ENCODE data around the gene ARHGAP18. TPM values are rescaled to one million over a fixed set of nuclear protein-coding genes. Genes with fewer than 3 reads are reported as not detected.
A peak's percentile ranks its signal among the peaks of the same experiment; 100 is the strongest.

ARHGAP18 gene
- total and polyA plus RNA-seq, 12 donors = 2.2 to 15.4 (median 4.1) TPM

DNA sequence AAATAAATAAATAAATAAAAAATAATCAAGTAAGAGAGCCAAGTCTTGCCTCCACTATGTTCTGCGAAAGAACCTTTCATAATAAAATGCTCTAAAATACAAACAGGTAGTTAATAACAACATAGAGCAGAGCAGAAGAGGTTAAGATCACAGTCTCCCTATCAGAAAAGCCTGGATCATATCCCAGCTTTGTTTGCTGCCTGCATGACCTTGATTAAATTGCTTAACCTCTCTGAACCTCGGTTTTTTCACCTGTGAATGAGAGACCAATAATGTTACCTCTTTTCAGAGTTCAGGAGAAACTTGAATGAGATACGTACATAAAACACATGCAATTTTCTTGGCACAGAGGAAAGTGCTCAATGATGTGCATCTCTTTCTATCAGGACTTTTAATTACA lies 44.4 kb downstream of the ARHGAP18 start:
- peaks cover 0 to 61% (median 22%) of the 10 kb centered on the region in 9 donors for H3K4me1 ChIP-seq
- H3K27ac ChIP-seq = no peak overlapping the region
- WGBS, 2 donors = 67% methylated on average over 3 of the region's 3 CpGs
- H3K9me3 ChIP-seq = no peaks in the 10 kb centered on the region
- intact Hi-C loops (cut with DNase I) = loop anchor here in 1 of 10 donors (10.0 kb wide), 1 partner anchor 49 kb away; the partner anchor contains the start of gene ARHGAP18
- no peak for DNase-seq
- H3K27me3 ChIP-seq = no peaks in the 10 kb centered on the region
- H3K36me3 ChIP-seq = no peaks in the 10 kb centered on the region
- no peak for ATAC-seq
- TF ChIP-seq, protein P1, sequence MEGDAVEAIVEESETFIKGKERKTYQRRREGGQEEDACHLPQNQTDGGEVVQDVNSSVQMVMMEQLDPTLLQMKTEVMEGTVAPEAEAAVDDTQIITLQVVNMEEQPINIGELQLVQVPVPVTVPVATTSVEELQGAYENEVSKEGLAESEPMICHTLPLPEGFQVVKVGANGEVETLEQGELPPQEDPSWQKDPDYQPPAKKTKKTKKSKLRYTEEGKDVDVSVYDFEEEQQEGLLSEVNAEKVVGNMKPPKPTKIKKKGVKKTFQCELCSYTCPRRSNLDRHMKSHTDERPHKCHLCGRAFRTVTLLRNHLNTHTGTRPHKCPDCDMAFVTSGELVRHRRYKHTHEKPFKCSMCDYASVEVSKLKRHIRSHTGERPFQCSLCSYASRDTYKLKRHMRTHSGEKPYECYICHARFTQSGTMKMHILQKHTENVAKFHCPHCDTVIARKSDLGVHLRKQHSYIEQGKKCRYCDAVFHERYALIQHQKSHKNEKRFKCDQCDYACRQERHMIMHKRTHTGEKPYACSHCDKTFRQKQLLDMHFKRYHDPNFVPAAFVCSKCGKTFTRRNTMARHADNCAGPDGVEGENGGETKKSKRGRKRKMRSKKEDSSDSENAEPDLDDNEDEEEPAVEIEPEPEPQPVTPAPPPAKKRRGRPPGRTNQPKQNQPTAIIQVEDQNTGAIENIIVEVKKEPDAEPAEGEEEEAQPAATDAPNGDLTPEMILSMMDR (IDR thresholded peaks at IDR 0.05) = no peak
- H3K4me3 ChIP-seq = no peak overlapping the region

DNA sequence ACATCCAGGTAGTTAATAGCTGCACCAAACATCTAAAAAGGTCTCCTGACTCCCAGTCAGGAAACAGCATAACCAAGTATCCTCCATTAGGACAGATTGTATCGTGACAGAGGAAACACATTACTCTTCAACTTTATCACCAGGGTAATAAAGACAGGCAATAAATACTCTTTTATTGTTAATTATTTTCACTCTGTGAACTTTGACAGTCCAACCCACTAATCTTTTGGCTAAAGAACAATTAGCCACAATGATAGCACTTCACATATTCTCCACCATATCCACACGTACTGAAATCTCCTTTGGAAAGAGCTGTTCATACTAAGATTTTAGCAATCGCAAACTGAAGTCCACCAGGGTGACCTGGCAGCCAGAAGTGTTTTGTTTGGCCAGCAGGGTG lies 46.4 kb downstream of the ARHGAP18 start:
- H3K27me3 ChIP-seq = no peaks in the 10 kb centered on the region
- no peak for DNase-seq
- intact Hi-C loops (cut with DNase I) = loop anchor here in 1 of 10 donors (10.0 kb wide), 1 partner anchor 51 kb away; the partner anchor contains the start of gene ARHGAP18
- H3K9me3 ChIP-seq = no peaks in the 10 kb centered on the region
- H3K36me3 ChIP-seq = no peaks in the 10 kb centered on the region
- no peak overlapping the region for H3K4me3 ChIP-seq
- WGBS, 2 donors = 39 to 66% methylated on average over 3 of the region's 3 CpGs
- TF ChIP-seq, protein P1 (IDR thresholded peaks at IDR 0.05) = no peak
- no peak for ATAC-seq
- peak overlapping the region in 1 of 10 donors; percentile 45 for H3K27ac ChIP-seq
- H3K4me1 ChIP-seq = peaks cover 0 to 71% (median 25%) of the 10 kb centered on the region in 9 donors

DNA sequence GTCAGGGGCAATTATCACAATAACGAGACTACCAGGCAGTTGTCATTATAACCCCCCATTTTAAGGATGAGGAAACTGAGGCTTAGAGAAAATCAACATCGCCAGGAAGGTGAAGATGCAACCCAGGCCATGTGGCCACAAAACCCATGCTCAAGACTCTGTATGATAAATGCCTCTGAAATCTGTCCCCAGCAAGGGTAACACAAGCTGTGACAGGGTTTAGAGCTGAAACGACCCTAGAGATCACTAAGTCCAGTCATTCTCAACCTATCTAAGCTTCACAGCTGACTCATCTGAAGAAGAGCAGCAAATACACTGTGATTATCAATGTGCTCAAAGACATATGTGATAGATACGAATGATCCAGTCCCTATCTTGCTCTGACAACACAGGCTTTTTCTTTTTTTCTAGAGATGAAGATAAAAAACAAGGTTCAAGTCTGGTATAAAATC lies 47.0 kb downstream of the ARHGAP18 start:
- no peaks in the 10 kb centered on the region for H3K9me3 ChIP-seq
- TF ChIP-seq, protein P1 (IDR thresholded peaks at IDR 0.05) = no peak
- DNase-seq = no peak
- WGBS, 2 donors = 87 to 89% methylated on average over 4 of the region's 4 CpGs
- H3K36me3 ChIP-seq = no peaks in the 10 kb centered on the region
- H3K27me3 ChIP-seq = no peaks in the 10 kb centered on the region
- peaks cover 0 to 70% (median 25%) of the 10 kb centered on the region in 9 donors for H3K4me1 ChIP-seq
- intact Hi-C loops (cut with DNase I) = loop anchor here in 1 of 10 donors (10.0 kb wide), 1 partner anchor 52 kb away; the partner anchor contains the start of gene ARHGAP18
- no peak overlapping the region for H3K27ac ChIP-seq
- ATAC-seq = no peak
- H3K4me3 ChIP-seq = no peak overlapping the region

GRCh38 chr6:129662406-129662766 lies 47.6 kb downstream of the ARHGAP18 start:
- intact Hi-C loops (cut with DNase I) = loop anchor here in 1 of 10 donors (10.0 kb wide), 1 partner anchor 52 kb away; the partner anchor contains the start of gene ARHGAP18

More at GRCh38 chr6:129662406-129662766, 47.6 kb downstream of the ARHGAP18 start:
- Histone ChIP-seq H3K27ac (peak overlapping the region in 2 of 10 donors; percentile 7), H3K27me3 (no peaks in the 10 kb centered on the region), H3K4me1 (peaks cover 0 to 64% (median 24%) of the 10 kb centered on the region in 9 donors), H3K9me3 (no peaks in the 10 kb centered on the region), H3K36me3 (no peaks in the 10 kb centered on the region), H3K4me3 (no peak overlapping the region)
- WGBS, 2 donors = 75% methylated on average over 2 of the region's 2 CpGs
- no peak for DNase-seq
- ATAC-seq = no peak
- TF ChIP-seq, protein P1 (IDR thresholded peaks at IDR 0.05) = no peak
